Fibroblast of skin of right quadriceps (primary cell): ENCODE results near the gene MT2A.
"Not testable (repeated sequence)": the region's sequence is repeated elsewhere in the genome, so short reads cannot be mapped to it uniquely, and the experiment has no call there.

Experiments
- DNase-seq: peaks from one replicate; pipeline ENCODE4 v3.0.0-alpha.2; 2013

MT2A gene

DNA sequence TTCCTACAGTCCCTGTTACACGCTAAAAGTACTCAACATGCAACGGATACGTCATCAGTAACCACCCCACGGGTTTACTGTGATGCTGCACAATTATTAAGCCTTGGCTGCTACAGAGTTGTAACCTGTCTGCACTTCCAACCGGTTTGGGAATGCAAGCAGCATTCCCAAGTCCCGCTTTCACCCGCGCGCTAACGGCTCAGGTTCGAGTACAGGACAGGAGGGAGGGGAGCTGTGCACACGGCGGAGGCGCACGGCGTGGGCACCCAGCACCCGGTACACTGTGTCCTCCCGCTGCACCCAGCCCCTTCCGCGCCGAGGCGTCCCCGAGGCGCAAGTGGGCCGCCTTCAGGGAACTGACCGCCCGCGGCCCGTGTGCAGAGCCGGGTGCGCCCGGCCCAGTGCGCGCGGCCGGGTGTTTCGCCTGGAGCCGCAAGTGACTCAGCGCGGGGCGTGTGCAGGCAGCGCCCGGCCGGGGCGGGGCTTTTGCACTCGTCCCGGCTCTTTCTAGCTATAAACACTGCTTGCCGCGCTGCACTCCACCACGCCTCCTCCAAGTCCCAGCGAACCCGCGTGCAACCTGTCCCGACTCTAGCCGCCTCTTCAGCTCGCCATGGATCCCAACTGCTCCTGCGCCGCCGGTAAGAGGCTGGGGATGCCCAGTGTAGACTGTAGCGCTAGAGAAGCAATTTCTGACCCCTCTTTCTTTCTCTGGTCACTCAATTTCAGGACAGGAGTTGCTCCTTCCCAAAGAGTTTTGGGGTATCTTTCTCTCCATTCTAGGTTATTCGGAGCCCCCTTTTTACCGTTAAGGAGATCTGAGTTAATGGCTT lies at the start of gene MT2A:
Gene MT2A (plus strand): TSS at position 542 of the 833 bp plus-strand sequence. CDS start 72 bp downstream, at position 614.
- peak; percentile 96 for DNase-seq

DNA sequence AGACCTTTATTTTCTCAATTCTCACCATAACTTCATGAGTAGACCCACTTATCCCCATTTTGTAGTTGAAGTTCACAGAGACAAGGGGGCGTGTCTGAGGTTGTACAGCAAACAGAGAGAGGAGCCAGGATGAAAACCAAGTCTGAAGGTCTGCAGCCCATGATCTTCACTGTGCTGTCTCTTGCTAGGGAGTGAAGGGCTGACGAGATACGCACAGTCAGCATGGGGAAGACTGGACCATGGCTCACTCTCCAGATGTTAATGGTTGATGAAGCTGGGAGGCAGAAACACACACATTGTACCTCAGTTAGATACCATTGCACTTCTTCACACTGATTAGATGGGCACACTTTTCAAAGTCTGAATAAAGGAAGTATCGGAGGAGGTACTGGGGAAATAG lies 49.3 kb upstream of the MT2A start:
- no peak for DNase-seq

GRCh38 chr16:56560447-56560846 lies 47.9 kb upstream of the MT2A start:
- no peak for DNase-seq

- DNase-seq = no peak
Observed at GRCh38 chr16:56561126-56561525, 47.3 kb upstream of the MT2A start.

DNA sequence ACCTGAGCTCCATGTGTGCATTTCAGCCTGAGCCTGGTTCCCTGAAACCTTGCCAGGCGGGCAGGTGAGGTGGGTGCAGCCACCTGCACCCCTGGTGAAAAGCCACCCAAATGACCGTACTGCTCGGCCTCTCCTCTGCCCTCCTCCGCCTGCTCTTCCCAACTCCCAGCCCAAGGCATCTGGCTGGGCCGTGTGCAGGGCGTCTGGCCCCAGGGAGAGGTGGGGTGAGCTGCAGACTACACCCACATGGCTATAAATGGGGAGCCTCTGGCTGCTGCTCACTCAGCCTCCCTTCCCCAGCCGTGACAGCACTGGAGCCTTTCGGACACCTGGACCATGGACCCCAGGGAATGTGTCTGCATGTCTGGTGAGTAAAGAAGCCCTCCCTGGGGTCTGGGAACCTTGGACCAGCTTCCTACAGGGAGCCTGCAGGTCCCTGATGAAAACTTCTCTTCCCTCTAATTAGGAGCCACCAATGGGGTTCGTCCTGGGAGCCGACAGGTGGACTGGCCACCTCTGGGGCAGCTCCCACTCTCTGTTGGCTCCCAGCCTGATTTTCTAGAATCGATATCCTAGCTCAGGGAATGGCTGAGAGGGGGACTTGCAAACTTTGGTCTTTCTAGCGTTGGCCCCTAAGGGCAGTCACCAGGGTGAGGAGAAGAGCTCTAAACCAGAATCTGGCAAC lies 43.4 kb upstream of the MT2A start, which contains the start of gene MT4:
Gene MT4 (plus strand): TSS at position 281 of the 685 bp plus-strand sequence. CDS start 56 bp downstream, at position 337.
- no peak for DNase-seq

- DNase-seq = no peak
Observed at GRCh38 chr16:56569971-56570370, 38.4 kb upstream of the MT2A start.

- DNase-seq = no peak
Observed at GRCh38 chr16:56571525-56571924, 36.9 kb upstream of the MT2A start.

- DNase-seq = no peak
Observed at GRCh38 chr16:56574625-56575024, 33.8 kb upstream of the MT2A start.

GRCh38 chr16:56576585-56577299 lies 31.6 kb upstream of the MT2A start:
- peak; percentile 43 for DNase-seq

DNA sequence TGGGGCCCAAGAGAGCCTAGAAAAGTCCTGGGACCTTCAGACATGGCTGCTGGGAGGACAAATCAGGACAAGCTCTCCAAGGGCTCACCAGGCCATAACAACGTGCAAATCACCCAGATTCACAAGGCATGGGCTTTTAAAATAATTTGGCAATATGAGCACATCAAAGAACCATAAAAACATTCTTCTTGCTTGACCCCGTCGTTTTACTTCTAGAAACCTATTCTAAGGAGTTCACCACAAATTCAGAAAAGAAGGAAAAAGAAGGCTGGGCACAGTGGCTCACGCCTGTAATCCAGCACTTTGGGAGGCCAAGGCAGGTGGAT lies 31.1 kb upstream of the MT2A start:
- no peak for DNase-seq

GRCh38 chr16:56580391-56581048 lies 27.9 kb upstream of the MT2A start:
- DNase-seq = no peak

DNA sequence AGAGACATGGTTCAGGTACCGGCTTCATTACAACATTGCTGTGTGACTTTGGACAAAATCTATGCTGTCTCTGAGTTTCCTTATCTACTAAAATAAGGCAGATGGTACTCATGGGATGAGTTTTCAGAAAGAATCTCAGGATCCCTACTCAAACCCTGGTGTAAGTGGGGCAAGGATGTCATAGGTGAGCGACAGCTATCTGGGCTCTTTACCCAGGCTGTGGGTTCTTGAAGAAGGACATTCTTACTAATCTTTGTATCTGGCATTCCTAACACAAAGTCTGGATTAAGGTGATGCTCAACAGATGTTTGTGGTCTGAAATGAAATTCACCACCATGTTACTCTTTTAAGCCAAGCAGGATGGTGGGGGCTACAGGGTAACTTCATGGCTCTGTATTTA lies 25.5 kb upstream of the MT2A start:
- not testable (repeated sequence) for DNase-seq

GRCh38 chr16:56583351-56584168 lies 24.8 kb upstream of the MT2A start:
- no peak for DNase-seq

DNA sequence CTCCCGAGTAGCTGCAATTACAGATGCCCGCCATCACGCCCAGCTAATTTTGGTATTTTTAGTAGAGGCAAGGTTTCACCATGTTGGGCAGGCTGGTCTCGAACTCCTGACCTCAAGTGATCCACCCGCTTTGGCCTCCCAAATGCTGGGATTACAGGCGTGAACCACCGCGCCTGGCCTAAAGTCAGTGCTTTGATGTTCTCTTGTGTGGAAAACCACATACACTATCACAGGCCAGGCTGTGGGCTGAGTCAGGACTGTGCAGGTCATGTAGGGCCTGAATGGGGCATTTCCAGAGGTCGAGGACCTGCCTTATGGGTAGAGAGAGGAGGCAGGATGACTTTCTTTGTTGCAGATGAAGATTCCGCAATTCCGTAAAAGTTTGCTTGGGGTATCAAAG lies 24.1 kb upstream of the MT2A start:
- no peak for DNase-seq

- DNase-seq = no peak
Observed at GRCh38 chr16:56588781-56589140, 19.6 kb upstream of the MT2A start.

GRCh38 chr16:56589141-56590039 lies 19.0 kb upstream of the MT2A start, which contains the start of gene MT3:
Gene MT3 (plus strand): TSS chr16:56589528. CDS start chr16:56589591, 63 bp downstream.
- DNase-seq = no peak

DNA sequence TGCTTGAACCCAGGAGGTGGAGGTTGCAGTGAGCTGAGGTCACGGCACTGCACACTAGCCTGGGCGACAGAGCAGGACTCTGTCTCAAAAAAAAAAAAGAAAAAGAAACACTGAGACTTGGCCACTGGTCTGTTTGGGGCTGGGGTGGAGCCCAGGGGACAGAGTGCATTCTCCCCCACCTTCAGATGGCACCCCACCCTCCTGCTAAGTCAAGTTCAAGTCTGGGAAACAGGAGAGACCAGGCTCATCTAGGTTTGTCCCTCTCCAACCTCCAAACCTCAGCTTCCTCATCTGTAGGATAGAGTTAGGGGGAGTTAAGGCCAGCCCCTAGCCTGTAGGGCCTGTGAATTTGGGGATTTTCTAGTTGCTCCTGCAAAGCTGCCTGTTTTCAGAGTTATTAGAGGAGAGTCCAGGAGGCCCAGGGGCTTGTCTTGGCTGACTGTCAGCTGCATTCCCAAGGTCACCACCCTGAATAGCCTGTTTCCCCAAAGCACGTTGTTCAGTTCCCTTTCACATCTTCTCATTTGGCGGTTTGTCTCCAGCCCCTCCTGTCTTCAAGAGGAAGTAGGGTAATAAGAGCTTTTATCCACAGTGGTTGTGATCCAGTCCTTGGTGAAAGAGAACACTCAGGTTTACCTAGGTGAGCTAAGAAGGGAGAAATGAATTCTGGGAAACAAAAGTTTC lies 16.9 kb upstream of the MT2A start:
- no peak for DNase-seq

DNA sequence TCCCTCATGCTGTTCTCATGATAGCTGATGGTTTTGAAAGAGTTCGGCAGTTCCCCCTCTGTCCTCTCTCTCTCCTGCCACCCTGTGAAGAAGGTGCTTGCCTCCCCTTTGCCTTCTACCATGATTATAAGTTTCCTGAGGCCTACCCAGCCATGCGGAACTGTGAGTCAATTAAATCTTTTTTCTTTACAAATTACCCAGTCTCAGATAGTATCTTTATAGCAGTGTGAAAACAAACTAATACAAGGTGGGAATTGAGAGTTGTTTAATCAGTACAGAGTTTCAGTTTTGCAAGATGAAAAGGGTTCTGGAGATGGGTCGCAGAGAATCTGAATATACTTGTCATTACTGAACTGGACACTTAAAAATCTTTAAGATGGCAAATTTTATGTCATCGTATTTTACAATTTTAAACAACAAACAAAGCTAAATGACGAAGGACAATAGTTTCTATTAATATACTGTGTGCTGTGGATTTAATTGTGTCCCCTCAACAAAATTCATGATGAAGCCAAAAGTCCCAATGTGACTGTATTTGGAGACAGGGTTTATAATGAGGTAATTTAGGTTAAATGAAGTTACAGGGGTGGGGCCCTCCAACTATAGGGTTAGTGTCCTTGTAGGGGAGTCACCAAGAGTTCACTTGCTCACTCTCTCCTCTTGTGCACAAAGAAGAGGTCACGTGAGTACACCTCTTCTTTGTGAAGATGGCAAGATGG lies 14.7 kb upstream of the MT2A start:
- no peak for DNase-seq

DNA sequence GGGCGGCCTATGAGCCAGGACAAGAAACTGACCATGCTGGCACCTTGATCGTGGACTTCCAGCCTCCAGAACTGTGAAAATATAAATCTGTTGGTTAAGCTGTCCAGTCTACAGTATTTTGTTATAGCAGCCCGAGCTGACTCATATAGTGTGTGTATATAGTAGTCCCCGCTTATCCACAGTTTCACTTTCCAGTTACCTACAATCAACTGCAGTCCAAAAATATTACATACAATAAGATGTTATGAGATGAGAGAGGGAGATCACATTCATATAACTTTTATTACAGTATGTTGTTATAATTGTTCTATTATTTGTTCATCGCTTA lies 14.1 kb upstream of the MT2A start:
- DNase-seq = no peak
